ENCODE results near the gene PYCARD. TPM values are rescaled to one million over a fixed set of nuclear protein-coding genes. Genes with fewer than 3 reads are reported as not detected.
A peak's percentile ranks its signal among the peaks of the same experiment; 100 is the strongest.

PYCARD gene
- total and polyA plus RNA-seq, 10 donors: 68.0 to 135 (median 99.7) TPM

- no peaks in the 10 kb centered on the region for H3K9me3 ChIP-seq
- H3K27ac ChIP-seq: no peak overlapping the region
- intact Hi-C loops (cut with DNase I; ENCODE audit: low total_unique reads): no loop called here
- TF ChIP-seq, protein P1, sequence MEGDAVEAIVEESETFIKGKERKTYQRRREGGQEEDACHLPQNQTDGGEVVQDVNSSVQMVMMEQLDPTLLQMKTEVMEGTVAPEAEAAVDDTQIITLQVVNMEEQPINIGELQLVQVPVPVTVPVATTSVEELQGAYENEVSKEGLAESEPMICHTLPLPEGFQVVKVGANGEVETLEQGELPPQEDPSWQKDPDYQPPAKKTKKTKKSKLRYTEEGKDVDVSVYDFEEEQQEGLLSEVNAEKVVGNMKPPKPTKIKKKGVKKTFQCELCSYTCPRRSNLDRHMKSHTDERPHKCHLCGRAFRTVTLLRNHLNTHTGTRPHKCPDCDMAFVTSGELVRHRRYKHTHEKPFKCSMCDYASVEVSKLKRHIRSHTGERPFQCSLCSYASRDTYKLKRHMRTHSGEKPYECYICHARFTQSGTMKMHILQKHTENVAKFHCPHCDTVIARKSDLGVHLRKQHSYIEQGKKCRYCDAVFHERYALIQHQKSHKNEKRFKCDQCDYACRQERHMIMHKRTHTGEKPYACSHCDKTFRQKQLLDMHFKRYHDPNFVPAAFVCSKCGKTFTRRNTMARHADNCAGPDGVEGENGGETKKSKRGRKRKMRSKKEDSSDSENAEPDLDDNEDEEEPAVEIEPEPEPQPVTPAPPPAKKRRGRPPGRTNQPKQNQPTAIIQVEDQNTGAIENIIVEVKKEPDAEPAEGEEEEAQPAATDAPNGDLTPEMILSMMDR (IDR thresholded peaks at IDR 0.05 in 8 of 11, conservative IDR thresholded peaks at IDR 0.05 in 3 of 11): no peak
- no peak for TF ChIP-seq POLR2A (IDR thresholded peaks at IDR 0.05)
- no peak for TF ChIP-seq POLR2AphosphoS5 (IDR thresholded peaks at IDR 0.05)
- DNase-seq: no peak
- H3K27me3 ChIP-seq (replicated peaks in 1 of 7): peaks cover 0 to 16% (median 0%) of the 10 kb centered on the region in 7 donors
- 90 to 100% (median 94%) methylated on average over 3 of the region's 3 CpGs for WGBS, 5 donors
- H3K4me1 ChIP-seq: peaks cover 0 to 19% (median 10%) of the 10 kb centered on the region in 6 donors
- H3K36me3 ChIP-seq: no peaks in the 10 kb centered on the region
- H3K4me3 ChIP-seq: no peak overlapping the region
Observed at GRCh38 chr16:31225193-31225592, 22.6 kb upstream of the PYCARD start.

- DNase-seq: peak; percentile 34
- TF ChIP-seq POLR2AphosphoS5 (IDR thresholded peaks at IDR 0.05) (no peak), POLR2A (IDR thresholded peaks at IDR 0.05) (no peak)
- TF ChIP-seq, protein P1 (IDR thresholded peaks at IDR 0.05 in 8 of 11, conservative IDR thresholded peaks at IDR 0.05 in 3 of 11): no peak
- peaks cover 0 to 10% (median 4%) of the 10 kb centered on the region in 6 donors for H3K4me1 ChIP-seq
- no peaks in the 10 kb centered on the region for H3K9me3 ChIP-seq
- peaks cover 0 to 24% (median 2%) of the 10 kb centered on the region in 7 donors for H3K27me3 ChIP-seq (replicated peaks in 1 of 7)
- no peak overlapping the region for H3K4me3 ChIP-seq
- intact Hi-C loops (cut with DNase I; ENCODE audit: low total_unique reads): no loop called here
- WGBS, 5 donors: 88 to 96% (median 92%) methylated on average over 71 to 80 of the region's 80 CpGs
- no peaks in the 10 kb centered on the region for H3K36me3 ChIP-seq
- H3K27ac ChIP-seq: no peak overlapping the region
Observed at GRCh38 chr16:31224092-31224955, 21.8 kb upstream of the PYCARD start.

DNA sequence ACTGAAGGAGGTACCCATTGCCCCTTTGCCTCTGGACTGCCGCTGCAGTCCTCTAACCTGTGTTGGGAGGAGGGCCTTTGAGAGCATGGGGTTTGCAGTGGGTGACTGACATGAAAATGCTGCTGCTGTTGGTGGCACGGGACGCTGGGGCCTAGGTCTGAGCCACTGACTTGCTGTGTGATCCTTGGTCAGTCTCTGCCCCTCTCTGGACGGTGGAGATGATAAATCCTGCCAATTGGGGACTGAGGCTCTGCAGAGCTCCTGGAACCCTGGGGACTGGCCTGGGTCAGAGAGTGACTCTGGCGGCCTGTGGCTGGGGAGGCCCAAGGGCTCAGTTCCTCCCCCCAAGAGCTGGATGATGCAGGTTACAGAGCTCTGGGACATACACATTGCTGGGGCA lies 20.5 kb upstream of the PYCARD start:
- 87 to 97% (median 95%) methylated on average over 3 to 5 of the region's 5 CpGs for WGBS, 5 donors
- TF ChIP-seq POLR2A (IDR thresholded peaks at IDR 0.05) (no peak), POLR2AphosphoS5 (IDR thresholded peaks at IDR 0.05) (no peak)
- TF ChIP-seq, protein P1 (IDR thresholded peaks at IDR 0.05 in 8 of 11, conservative IDR thresholded peaks at IDR 0.05 in 3 of 11): no peak
- no peak overlapping the region for H3K27ac ChIP-seq
- no peak overlapping the region for H3K4me3 ChIP-seq
- peaks cover 0 to 37% (median 7%) of the 10 kb centered on the region in 7 donors for H3K27me3 ChIP-seq (replicated peaks in 1 of 7)
- DNase-seq: no peak
- H3K36me3 ChIP-seq: no peaks in the 10 kb centered on the region
- H3K4me1 ChIP-seq: no peaks in the 10 kb centered on the region
- H3K9me3 ChIP-seq: no peaks in the 10 kb centered on the region
- intact Hi-C loops (cut with DNase I; ENCODE audit: low total_unique reads): no loop called here

All from spleen (tissue), 11 donors.